ENCODE measurements around the gene ENPEP.

ENPEP gene

DNA sequence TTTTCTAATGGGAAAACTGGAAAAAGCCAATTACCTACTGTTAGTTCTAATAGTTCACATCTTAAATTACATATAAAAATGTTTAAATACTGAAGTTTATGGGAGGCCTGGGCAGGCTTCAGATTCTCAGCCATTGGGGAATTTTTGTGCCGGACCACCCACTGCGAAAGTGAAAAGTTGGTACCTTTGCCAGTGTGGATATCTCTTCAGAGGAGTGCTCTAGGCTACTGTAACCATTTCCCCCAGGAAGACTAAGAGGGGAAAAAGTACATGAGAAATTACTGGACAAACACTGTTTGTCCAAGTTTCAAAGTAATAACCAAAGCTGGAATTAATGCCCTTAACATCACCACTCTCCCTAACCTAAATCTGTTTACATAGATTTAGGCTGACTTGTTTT lies 126.1 kb downstream of the ENPEP start:
- DNase-seq (ENCODE audit: low read depth): no peak
- no peak overlapping the region for H3K4me3 ChIP-seq (ENCODE audit: low read depth, low read length)
- TF ChIP-seq, protein P1, sequence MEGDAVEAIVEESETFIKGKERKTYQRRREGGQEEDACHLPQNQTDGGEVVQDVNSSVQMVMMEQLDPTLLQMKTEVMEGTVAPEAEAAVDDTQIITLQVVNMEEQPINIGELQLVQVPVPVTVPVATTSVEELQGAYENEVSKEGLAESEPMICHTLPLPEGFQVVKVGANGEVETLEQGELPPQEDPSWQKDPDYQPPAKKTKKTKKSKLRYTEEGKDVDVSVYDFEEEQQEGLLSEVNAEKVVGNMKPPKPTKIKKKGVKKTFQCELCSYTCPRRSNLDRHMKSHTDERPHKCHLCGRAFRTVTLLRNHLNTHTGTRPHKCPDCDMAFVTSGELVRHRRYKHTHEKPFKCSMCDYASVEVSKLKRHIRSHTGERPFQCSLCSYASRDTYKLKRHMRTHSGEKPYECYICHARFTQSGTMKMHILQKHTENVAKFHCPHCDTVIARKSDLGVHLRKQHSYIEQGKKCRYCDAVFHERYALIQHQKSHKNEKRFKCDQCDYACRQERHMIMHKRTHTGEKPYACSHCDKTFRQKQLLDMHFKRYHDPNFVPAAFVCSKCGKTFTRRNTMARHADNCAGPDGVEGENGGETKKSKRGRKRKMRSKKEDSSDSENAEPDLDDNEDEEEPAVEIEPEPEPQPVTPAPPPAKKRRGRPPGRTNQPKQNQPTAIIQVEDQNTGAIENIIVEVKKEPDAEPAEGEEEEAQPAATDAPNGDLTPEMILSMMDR (IDR thresholded peaks at IDR 0.05; ENCODE audit: insufficient read depth, low read depth, low read length, missing control alignments): no peak

DNA sequence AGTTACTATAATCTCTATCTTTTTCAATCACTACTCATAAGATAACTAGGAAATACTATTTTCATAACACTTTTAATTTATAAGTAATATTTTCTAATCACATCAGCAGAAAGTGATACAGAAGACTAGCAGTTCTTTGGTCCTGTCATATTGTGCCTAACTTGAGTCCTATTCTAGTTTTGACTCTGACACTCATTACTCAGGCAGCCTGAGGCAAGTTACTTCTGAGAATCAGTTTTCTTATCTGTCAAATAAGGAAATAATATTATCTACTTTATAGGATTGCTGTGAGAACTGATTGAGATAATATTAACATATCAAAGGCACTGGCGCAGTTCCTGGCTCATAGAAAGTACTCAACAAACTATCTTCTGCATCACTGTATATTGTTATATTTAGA lies 129.1 kb downstream of the ENPEP start:
- DNase-seq (ENCODE audit: low read depth): no peak
- TF ChIP-seq, protein P1 (IDR thresholded peaks at IDR 0.05; ENCODE audit: insufficient read depth, low read depth, low read length, missing control alignments): no peak
- no peak overlapping the region for H3K4me3 ChIP-seq (ENCODE audit: low read depth, low read length)

DNA sequence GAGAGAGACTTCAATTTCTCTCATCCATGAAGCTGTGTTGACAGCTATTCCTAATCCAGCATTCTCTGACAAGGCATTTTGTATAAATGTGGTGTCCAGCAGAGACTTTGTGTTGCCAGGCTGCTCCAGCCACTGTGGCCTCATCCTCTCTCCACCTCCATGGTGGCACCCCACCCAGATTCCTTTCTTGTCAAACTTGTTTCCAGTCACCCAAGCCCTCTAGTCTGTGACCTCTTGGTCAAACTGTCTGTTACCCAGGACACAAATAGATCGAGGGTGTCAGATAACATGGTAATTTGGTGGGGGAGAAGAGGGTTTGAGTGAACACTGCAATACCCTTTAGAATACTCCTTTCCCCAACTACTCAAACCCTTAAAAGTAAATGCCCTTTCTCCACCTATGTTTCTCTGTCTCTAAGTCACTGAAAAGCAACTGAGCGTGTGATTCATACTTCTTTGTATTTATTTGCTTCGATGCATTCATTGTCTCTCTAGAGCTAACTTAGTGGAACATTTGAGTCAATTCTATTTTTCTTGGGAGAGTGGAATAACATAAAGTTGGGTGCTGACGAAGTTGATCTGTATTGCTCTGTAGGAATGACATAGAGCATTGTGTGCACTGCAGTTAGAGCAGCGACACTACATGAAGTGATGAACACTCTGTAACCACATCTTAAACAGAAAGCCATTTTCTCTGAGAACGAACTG lies 133.2 kb downstream of the ENPEP start:
- TF ChIP-seq, protein P1 (IDR thresholded peaks at IDR 0.05; ENCODE audit: insufficient read depth, low read depth, low read length, missing control alignments): no peak
- DNase-seq (ENCODE audit: low read depth): no peak

DNA sequence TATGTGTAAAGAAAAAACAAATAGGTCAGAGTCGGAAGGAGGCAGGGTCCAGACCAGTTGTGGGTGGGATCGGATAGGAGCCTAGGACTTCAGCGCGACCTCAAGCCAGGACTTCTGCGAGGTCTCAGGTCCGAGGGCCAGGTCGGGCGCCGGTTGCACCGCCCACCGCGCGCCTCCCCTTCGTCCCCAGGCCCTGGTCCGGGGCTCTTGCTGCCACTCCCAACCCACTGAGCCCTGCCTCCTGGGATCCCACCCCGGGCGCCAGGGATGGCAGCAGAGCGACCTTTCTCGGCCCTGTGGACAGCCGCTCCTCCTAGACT lies 134.6 kb downstream of the ENPEP start:
- no peak overlapping the region for H3K4me3 ChIP-seq (ENCODE audit: low read depth, low read length)
- no peak for DNase-seq (ENCODE audit: low read depth)
- TF ChIP-seq, protein P1 (IDR thresholded peaks at IDR 0.05; ENCODE audit: insufficient read depth, low read depth, low read length, missing control alignments): no peak

More for the DNA sequence above, 133.2 kb downstream of the ENPEP start:
- H3K4me3 ChIP-seq (ENCODE audit: low read depth, low read length): no peak overlapping the region

DNA sequence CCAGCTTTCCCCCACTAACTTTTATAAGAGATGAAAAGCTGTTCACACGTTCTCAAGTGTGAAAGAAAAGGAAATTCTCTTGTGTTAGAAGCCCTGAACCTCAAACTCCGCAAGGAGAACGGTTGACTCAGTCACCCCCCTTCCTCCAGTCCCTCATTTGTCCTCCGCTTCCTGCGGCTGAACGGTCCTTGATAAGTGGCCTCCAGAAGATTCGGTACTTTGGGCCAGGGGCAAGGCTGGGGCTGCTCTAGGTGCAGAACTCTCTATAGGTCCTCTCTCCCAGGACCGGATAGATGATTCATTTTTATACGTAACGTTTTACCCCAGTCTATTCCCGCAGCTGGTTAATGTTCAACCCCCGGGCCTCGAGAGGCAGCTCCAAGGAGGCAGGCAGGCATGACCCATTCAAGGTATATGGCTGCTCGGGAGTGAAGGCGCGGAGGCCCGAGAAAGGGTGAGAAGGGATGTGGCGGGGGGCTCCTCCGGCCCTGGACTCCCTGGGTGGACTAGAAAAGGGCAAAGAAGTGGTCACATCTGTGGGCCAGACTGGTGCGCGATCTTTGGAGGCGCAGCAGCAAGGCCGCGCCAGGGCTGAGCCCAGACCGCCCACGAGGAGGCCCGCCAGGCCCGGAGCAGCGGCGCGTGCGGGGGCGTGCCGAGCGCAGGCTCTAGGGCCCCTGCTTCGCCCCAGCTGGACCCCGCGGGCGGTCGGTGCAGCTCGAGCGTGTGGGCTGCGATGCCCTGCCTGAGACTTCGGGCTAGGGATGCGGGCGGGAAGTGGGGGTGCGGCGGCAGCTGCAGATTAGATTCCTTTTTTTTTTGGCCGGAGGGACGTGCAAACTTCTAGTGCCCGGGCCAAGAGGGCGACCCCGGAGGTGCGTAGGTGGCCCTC lies 135.2 kb downstream of the ENPEP start:
- H3K4me3 ChIP-seq (ENCODE audit: low read depth, low read length): no peak overlapping the region
- DNase-seq (ENCODE audit: low read depth): no peak
- TF ChIP-seq, protein P1 (IDR thresholded peaks at IDR 0.05; ENCODE audit: insufficient read depth, low read depth, low read length, missing control alignments): no peak

DNA sequence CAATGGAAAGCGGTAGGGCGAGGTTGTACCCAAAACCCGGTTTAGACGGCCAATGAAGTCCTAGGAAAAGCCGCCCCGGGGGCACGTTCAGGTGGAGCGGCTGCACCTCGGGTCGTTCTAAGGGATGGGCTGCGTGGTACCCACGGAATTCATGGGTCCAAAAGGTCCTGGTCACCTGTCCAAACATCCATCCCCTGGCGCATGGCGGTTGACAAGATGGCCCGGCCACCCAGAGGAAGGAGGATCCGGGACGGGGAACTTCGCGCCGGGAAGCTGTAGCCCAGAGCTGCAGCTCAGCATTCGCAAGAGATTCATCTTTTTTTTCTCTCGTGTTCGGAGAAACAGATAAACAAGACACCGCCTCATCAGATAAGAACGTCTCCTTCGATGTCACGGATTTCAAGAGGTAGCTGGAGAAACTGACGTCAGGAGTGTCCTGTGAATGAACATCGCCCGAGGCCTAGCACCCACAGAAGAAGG lies 136.1 kb downstream of the ENPEP start:
- TF ChIP-seq, protein P1 (IDR thresholded peaks at IDR 0.05; ENCODE audit: insufficient read depth, low read depth, low read length, missing control alignments): no peak
- H3K4me3 ChIP-seq (ENCODE audit: low read depth, low read length): no peak overlapping the region
- DNase-seq (ENCODE audit: low read depth): no peak

Measured in GM12865 (cell line).